Suprapubic skin (tissue), 4 donors: ENCODE data around the gene ST6GALNAC6.

ENCODE experiments used
- CTCF ChIP-seq, 2 donors: fragments of 200-600 bp in 1 of 2; fragments of 450-650 bp in 1 of 2; sonication (generic) in 1 of 2; IDR thresholded peaks; one replicate each; pipeline ENCODE4 v1.5.1; 2016 to 2019; ENCODE audit warnings: antibody characterized with exemption in 2 of 2, mild to moderate bottlenecking in 1 of 2, moderate library complexity in 1 of 2
- EP300 ChIP-seq: sonication (generic); formaldehyde crosslinking; IDR thresholded peaks from one replicate; pipeline ENCODE4 v1.6.1; 2017; ENCODE audit warnings: antibody characterized with exemption
- POLR2A ChIP-seq, 2 donors: fragments of 450-650 bp; IDR thresholded peaks; one replicate each; pipeline ENCODE4 v1.6.1; 2017; ENCODE audit warnings: antibody characterized with exemption in 2 of 2, mild to moderate bottlenecking in 2 of 2, moderate library complexity in 2 of 2
- POLR2AphosphoS5 ChIP-seq, 3 donors: sonication (generic); formaldehyde crosslinking; IDR thresholded peaks; one replicate each; pipeline ENCODE4 v1.6.1; 2017; ENCODE audit warnings: antibody characterized with exemption in 3 of 3

- TF ChIP-seq POLR2A (IDR thresholded peaks at IDR 0.05) (no peak), CTCF (IDR thresholded peaks at IDR 0.05) (no peak), POLR2AphosphoS5 (IDR thresholded peaks at IDR 0.05) (no peak), EP300 (no peak)
These were observed 49.0 kb downstream of the ST6GALNAC6 start for GRCh38 chr9:127850286-127850830.
